Keratinocyte (primary cell): ENCODE measurements around the gene SEC16B. TPM values are rescaled to one million over a fixed set of nuclear protein-coding genes. Genes with fewer than 3 reads are reported as not detected.
A peak's percentile ranks its signal among the peaks of the same experiment; 100 is the strongest.

ENCODE experiments used
- DNase-seq: peaks from one replicate; pipeline ENCODE4 v3.0.0-alpha.2; 2011; ENCODE audit warnings: low read depth, missing footprints, low spot score
- FAIRE-seq: peaks from 2 replicates; lab custom pipeline; 2011; peaks lifted over from hg19 to GRCh38; lab: Jason Lieb, UNC
- H2AFZ ChIP-seq: 2 replicates; pipeline ENCODE4 v1.6.0; 2012; ENCODE audit warnings: low read length, control low read depth, inconsistent platforms; ENCODE audit not compliant: control insufficient read depth
- H3K27ac ChIP-seq: 2 replicates; pipeline ENCODE4 v1.5.1; 2011; ENCODE audit warnings: low read length; ENCODE audit not compliant: control insufficient read depth, insufficient read depth
- H3K27me3 ChIP-seq: 3 replicates; pipeline ENCODE4 v1.6.0; 2011; ENCODE audit warnings: low read length; ENCODE audit not compliant: control insufficient read depth, insufficient read depth; ENCODE audit errors: extremely low read depth
- H3K36me3 ChIP-seq, 2 experiments: 2 replicates in 1 of 2; 3 replicates in 1 of 2; pipeline ENCODE4 v1.5.1; 2011; ENCODE audit warnings: low read length in 2 of 2, mild to moderate bottlenecking in 1 of 2; ENCODE audit not compliant: control insufficient read depth in 2 of 2, insufficient read depth in 2 of 2; ENCODE audit errors: extremely low read depth in 1 of 2
- H3K4me1 ChIP-seq: 3 replicates; pipeline ENCODE4 v1.5.1; 2011; ENCODE audit warnings: low read length; ENCODE audit not compliant: control insufficient read depth, insufficient read depth; ENCODE audit errors: extremely low read depth
- H3K4me2 ChIP-seq: 3 replicates; pipeline ENCODE4 v1.6.0; 2011; ENCODE audit warnings: low read depth, low read length; ENCODE audit not compliant: control insufficient read depth, insufficient read depth; ENCODE audit errors: extremely low read depth
- H3K4me3 ChIP-seq, 3 experiments: fragments of 200-600 bp in 1 of 3; sonication (generic) in 1 of 3; 2 replicates in 2 of 3; 3 replicates in 1 of 3; pipeline ENCODE4 v1.5.1; 2011 to 2016; ENCODE audit warnings: low read length in 3 of 3, mild to moderate bottlenecking in 3 of 3, control low read depth in 2 of 3, inconsistent platforms in 1 of 3, low read depth in 1 of 3, mixed read lengths in 1 of 3, mixed run types in 1 of 3, moderate library complexity in 1 of 3; ENCODE audit not compliant: control insufficient read depth in 2 of 3, insufficient read depth in 2 of 3; ENCODE audit errors: extremely low read depth in 1 of 3
- H3K79me2 ChIP-seq: 2 replicates; pipeline ENCODE4 v1.6.0; 2012; ENCODE audit warnings: low read length; ENCODE audit not compliant: control insufficient read depth, insufficient read depth
- H3K9ac ChIP-seq: 3 replicates; pipeline ENCODE4 v1.6.0; 2011; ENCODE audit warnings: low read length; ENCODE audit not compliant: control insufficient read depth, insufficient read depth; ENCODE audit errors: extremely low read depth
- H3K9me1 ChIP-seq: 3 replicates; pipeline ENCODE4 v1.6.0; 2011; ENCODE audit warnings: low read length; ENCODE audit not compliant: control insufficient read depth, insufficient read depth; ENCODE audit errors: extremely low read depth
- H3K9me3 ChIP-seq: 2 replicates; pipeline ENCODE4 v1.5.1; 2012; ENCODE audit warnings: low read depth, low read length; ENCODE audit not compliant: control insufficient read depth
- H4K20me1 ChIP-seq: 3 replicates; pipeline ENCODE4 v1.6.0; 2011; ENCODE audit warnings: low read length; ENCODE audit not compliant: control insufficient read depth, insufficient read depth; ENCODE audit errors: extremely low read depth
- EZH2 ChIP-seq: IDR thresholded peaks from one replicate; pipeline ENCODE4 v1.6.1; 2012; ENCODE audit warnings: inconsistent platforms, mild to moderate bottlenecking, low read length, moderate library complexity
- dilution Hi-C: fragments of 300-500 bp; cut with MboI; formaldehyde crosslinking; loops from one replicate; pipeline ENCODE4 v1.7.0; 2020; ENCODE audit warnings: low sequenced_read_pairs; ENCODE audit not compliant: extremely low pct_ligation_motif_present
- polyA plus RNA-seq, 5 experiments: library from polyadenylated mRNA; depleted of rRNA in 3 of 5; stranded (reverse) in 3 of 5; stranded (forward) in 1 of 5; unstranded in 1 of 5; fragments of >200 nt; gene quantifications; 1 replicate in 1 of 5; 2 replicates in 3 of 5; 3 replicates in 1 of 5; pipeline versions ENCODE4 v1.2.1 to v1.2.3, GENCODE V29; 2011 to 2012; ENCODE audit warnings: missing spikeins in 2 of 5, low read depth in 1 of 5, low replicate concordance in 1 of 5
- TF ChIP-seq, protein P1 (sequence below), 3 experiments: IDR thresholded peaks in 1 of 3; conservative IDR thresholded peaks in 1 of 3; optimal IDR thresholded peaks in 1 of 3; 2 replicates in 2 of 3; 3 replicates in 1 of 3; pipeline versions ENCODE3 to v1.5.1; 2011; ENCODE audit warnings: low read length in 3 of 3, mild to moderate bottlenecking in 3 of 3, moderate library complexity in 2 of 3, control low read depth in 1 of 3, inconsistent platforms in 1 of 3; ENCODE audit not compliant: insufficient read depth in 2 of 3; ENCODE audit errors: extremely low read depth in 1 of 3

The SEC16B gene
- polyA plus RNA-seq, 1 donor (not counting 4 experiments of a cell fraction or from before 2014, with no cell fraction given): 1.2 TPM

DNA sequence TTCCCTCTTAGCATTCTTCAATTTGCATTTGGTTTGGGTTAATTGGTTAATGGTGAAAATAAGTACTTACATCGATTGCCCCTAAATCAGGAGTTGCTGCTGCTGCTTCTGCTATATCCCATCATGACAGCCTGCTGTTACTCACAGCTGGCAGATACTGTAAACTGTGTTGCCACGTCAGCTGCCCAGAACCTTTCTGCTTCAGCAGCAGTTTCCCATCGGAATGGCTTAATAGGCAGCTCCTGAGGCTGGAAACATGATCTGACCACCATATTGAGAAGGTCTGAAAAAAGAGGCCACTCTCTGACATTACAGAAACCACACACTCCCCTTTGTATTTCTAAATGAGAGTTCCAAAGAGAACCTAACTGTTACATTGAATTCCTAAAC, 14.3 kb upstream of the SEC16B start:
- H3K9me1 ChIP-seq: no peaks in the 10 kb centered on the region
- peak overlapping the region; percentile 43 for H3K4me2 ChIP-seq
- H3K4me1 ChIP-seq: peaks cover 16% of the 10 kb centered on the region
- FAIRE-seq: peak; percentile 88
- H3K9me3 ChIP-seq: no peaks in the 10 kb centered on the region
- DNase-seq: no peak
- no peaks in the 10 kb centered on the region for H4K20me1 ChIP-seq
- H3K9ac ChIP-seq: no peak overlapping the region
- peak overlapping the region; percentile 38 for H2AFZ ChIP-seq
- peak overlapping the region; percentile 4 for H3K27ac ChIP-seq
- no peaks in the 10 kb centered on the region for H3K79me2 ChIP-seq
- TF ChIP-seq, protein P1, sequence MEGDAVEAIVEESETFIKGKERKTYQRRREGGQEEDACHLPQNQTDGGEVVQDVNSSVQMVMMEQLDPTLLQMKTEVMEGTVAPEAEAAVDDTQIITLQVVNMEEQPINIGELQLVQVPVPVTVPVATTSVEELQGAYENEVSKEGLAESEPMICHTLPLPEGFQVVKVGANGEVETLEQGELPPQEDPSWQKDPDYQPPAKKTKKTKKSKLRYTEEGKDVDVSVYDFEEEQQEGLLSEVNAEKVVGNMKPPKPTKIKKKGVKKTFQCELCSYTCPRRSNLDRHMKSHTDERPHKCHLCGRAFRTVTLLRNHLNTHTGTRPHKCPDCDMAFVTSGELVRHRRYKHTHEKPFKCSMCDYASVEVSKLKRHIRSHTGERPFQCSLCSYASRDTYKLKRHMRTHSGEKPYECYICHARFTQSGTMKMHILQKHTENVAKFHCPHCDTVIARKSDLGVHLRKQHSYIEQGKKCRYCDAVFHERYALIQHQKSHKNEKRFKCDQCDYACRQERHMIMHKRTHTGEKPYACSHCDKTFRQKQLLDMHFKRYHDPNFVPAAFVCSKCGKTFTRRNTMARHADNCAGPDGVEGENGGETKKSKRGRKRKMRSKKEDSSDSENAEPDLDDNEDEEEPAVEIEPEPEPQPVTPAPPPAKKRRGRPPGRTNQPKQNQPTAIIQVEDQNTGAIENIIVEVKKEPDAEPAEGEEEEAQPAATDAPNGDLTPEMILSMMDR (optimal IDR thresholded peaks at IDR 0.05 in 1 of 3, IDR thresholded peaks at IDR 0.05 in 1 of 3, conservative IDR thresholded peaks at IDR 0.05 in 1 of 3; ENCODE audit: extremely low read depth in 1 of 3, insufficient read depth in 2 of 3, low read length in 3 of 3): no peak
- TF ChIP-seq EZH2: no peak
- H3K27me3 ChIP-seq: no peaks in the 10 kb centered on the region
- peak overlapping the region in 2 of 3 experiments; percentile 9 to 37 for H3K4me3 ChIP-seq
- no peaks in the 10 kb centered on the region for H3K36me3 ChIP-seq
- dilution Hi-C loops: no loop called here

DNA sequence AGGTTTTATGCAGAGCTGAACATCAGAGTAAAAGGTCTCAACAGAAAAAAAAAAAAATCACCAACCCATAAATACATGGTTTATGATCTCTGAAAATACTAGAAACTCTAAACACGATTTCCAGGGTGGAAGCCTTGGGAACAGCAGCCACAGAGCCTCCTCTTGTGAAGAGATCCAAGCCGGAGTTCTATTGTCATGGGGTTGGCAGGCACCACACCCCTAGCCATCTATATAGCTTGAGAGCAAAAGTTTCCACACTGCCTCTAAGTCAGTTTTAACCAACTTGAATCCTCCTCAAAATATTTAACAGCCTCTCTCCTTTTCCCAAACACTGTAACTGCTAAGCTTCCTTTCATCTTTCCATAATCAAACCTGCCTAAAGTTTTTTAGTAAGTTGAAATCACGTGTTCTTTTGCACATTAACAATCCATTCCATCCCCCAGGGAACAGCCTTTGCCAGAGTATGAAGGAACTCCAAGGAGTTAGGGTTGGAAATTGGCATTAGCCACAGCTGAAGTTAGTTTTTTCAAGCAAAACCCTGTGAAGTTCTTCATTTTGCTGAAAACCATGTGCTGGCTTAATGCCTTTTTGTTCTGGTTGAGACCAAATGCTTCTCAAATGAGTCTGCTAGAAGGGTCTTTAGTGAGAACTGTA, 13.8 kb upstream of the SEC16B start:
- H3K4me3 ChIP-seq: no peak overlapping the region
- peaks cover 16% of the 10 kb centered on the region for H3K4me1 ChIP-seq
- H3K79me2 ChIP-seq: no peaks in the 10 kb centered on the region
- H3K9me3 ChIP-seq: no peaks in the 10 kb centered on the region
- H2AFZ ChIP-seq: peak overlapping the region; percentile 28
- H3K27ac ChIP-seq: no peak overlapping the region
- DNase-seq (no peak), FAIRE-seq (no peak)
- dilution Hi-C loops: no loop called here
- no peaks in the 10 kb centered on the region for H3K27me3 ChIP-seq
- TF ChIP-seq EZH2: no peak
- TF ChIP-seq, protein P1 (optimal IDR thresholded peaks at IDR 0.05 in 1 of 3, IDR thresholded peaks at IDR 0.05 in 1 of 3, conservative IDR thresholded peaks at IDR 0.05 in 1 of 3; ENCODE audit: extremely low read depth in 1 of 3, insufficient read depth in 2 of 3, low read length in 3 of 3): no peak
- H3K9me1 ChIP-seq: no peaks in the 10 kb centered on the region
- H3K9ac ChIP-seq: no peak overlapping the region
- peak overlapping the region; percentile 43 for H3K4me2 ChIP-seq
- H4K20me1 ChIP-seq: no peaks in the 10 kb centered on the region
- no peaks in the 10 kb centered on the region for H3K36me3 ChIP-seq
